ENCODE data around the gene TSPAN2. TPM values are rescaled to one million over a fixed set of nuclear protein-coding genes. Genes with fewer than 3 reads are reported as not detected.

TSPAN2 gene
- total and polyA plus RNA-seq, 9 of the 15 experiments (the other 6 are each of a cell fraction or from before 2014, with no cell fraction given), result not detected

GRCh38 chr1:115099693-115100050, 10.4 kb upstream of the TSPAN2 start (continued):
- TF ChIP-seq HBP1 (CRISPR knock-in tag; IDR thresholded peaks at IDR 0.05), result no peak
- TF ChIP-seq FOXO4 (CRISPR knock-in tag; IDR thresholded peaks at IDR 0.05), result no peak

- no peak for ATAC-seq
- in situ Hi-C loops (cut with MboI), result no loop called here
- POLR2A ChIA-PET, result no interaction called here
- TF ChIP-seq ARID3A (IDR thresholded peaks at IDR 0.05; ENCODE audit: borderline replicate concordance, low read depth, low read length) (no peak), ELK3 (CRISPR knock-in tag; IDR thresholded peaks at IDR 0.05) (no peak), SIN3A (IDR thresholded peaks at IDR 0.05; ENCODE audit: borderline replicate concordance in 2 of 2, control insufficient read depth in 1 of 2, low read depth in 2 of 2, low read length in 2 of 2) (no peak), SRSF3 (IDR thresholded peaks at IDR 0.05; ENCODE audit: insufficient read depth, low read length) (no peak), GTF2A2 (tag; IDR thresholded peaks at IDR 0.05) (no peak), SRSF7 (optimal IDR thresholded peaks at IDR 0.05; ENCODE audit: low read depth, low read length) (no peak), ZNF408 (CRISPR knock-in tag; IDR thresholded peaks at IDR 0.05; ENCODE audit: low read depth) (no peak), THAP12 (CRISPR knock-in tag; IDR thresholded peaks at IDR 0.05) (no peak), ELF4 (CRISPR knock-in tag; IDR thresholded peaks at IDR 0.05) (no peak)
Measured at GRCh38 chr1:115098979-115099692, 9.8 kb upstream of the TSPAN2 start.

More at GRCh38 chr1:115098979-115099692, 9.8 kb upstream of the TSPAN2 start:
- Histone ChIP-seq H3K27me3 (ENCODE audit: control insufficient read depth in 2 of 2, insufficient read depth in 2 of 2, low read length in 2 of 2) (no peaks in the 10 kb centered on the region; a peak in 1 of 5 replicates), H3K79me2 (ENCODE audit: control insufficient read depth, insufficient read depth, low read length) (no peaks in the 10 kb centered on the region), H3K4me2 (ENCODE audit: insufficient read depth, low read length) (no peak overlapping the region), H3K9ac (ENCODE audit: insufficient read depth in 1 of 2, low read depth in 2 of 2, low read length in 2 of 2) (no peak overlapping the region), H3K9me3 (replicated peaks; ENCODE audit: control insufficient read depth, insufficient read depth, low read depth, low read length) (no peaks in the 10 kb centered on the region), H3K36me3 (ENCODE audit: control insufficient read depth, insufficient read depth, low read length) (no peaks in the 10 kb centered on the region), H3K4me1 (replicated peaks in 1 of 2; ENCODE audit: control insufficient read depth in 2 of 2, insufficient read depth in 2 of 2, low read length in 2 of 2) (no peaks in the 10 kb centered on the region), H3K4me3 (peak overlapping the region; percentile 2; the same call in 1 of the 2 replicates), H3K27ac (ENCODE audit: extremely low read depth, low read depth, low read length) (no peak overlapping the region), H2AFZ (ENCODE audit: low read depth, low read length) (no peak overlapping the region), H3K9me1 (ENCODE audit: control insufficient read depth, insufficient read depth, low read length) (no peaks in the 10 kb centered on the region), H4K20me1 (replicated peaks; ENCODE audit: control insufficient read depth, insufficient read depth, low read length) (no peaks in the 10 kb centered on the region)
- no peak for FAIRE-seq
- 0% methylated on average over 13 of the region's 13 CpGs for WGBS (ENCODE audit: insufficient coverage, low coverage, missing lambda C conversion rate)
- CTCF ChIA-PET (ENCODE audit: low intra/inter-chr PET ratio), result no interaction called here
- intact Hi-C loops (cut with micrococcal nuclease), result no loop called here
- DNase-seq (ENCODE audit: extremely low read depth in 1 of 4, low spot score in 3 of 4), result no peak
- BruUV-seq (replicated peaks), result no TSS peak

Measured in K562 (cell line).